Measurements from ENCODE around the gene RNF31. TPM values are rescaled to one million over a fixed set of nuclear protein-coding genes. Genes with fewer than 3 reads are reported as not detected.

The RNF31 gene
- total RNA-seq, 1 donor from 2014 or later, result 59.0 TPM

- H3K9me3 ChIP-seq (ENCODE audit: insufficient read depth, low read depth, low read length), result no peaks in the 10 kb centered on the region
- no peak overlapping the region for H3K9ac ChIP-seq (ENCODE audit: low read length)
- peaks cover 13% of the 10 kb centered on the region for H3K36me3 Mint-ChIP-seq (ENCODE audit: low read depth, unreplicated experiment)
- H3K4me2 ChIP-seq (ENCODE audit: low read length), result no peak overlapping the region
- DNase-seq (ENCODE audit: low read depth), result no peak
- peaks cover 9% of the 10 kb centered on the region for H3K79me2 ChIP-seq (ENCODE audit: insufficient read depth, low read length)
- peaks cover 45% of the 10 kb centered on the region for H4K20me1 ChIP-seq (ENCODE audit: insufficient read depth, low read length)
- no peak overlapping the region for H3K27ac ChIP-seq (ENCODE audit: low read depth, low read length)
- H3K4me1 Mint-ChIP-seq (ENCODE audit: low read depth, unreplicated experiment), result peaks cover 7% of the 10 kb centered on the region
- no peaks in the 10 kb centered on the region for H3K27me3 Mint-ChIP-seq (ENCODE audit: low read depth, unreplicated experiment)
- no peak for FAIRE-seq
- H3K4me3 Mint-ChIP-seq (ENCODE audit: unreplicated experiment), result no peak overlapping the region
- peaks cover 5% of the 10 kb centered on the region for H3K4me1 ChIP-seq (ENCODE audit: insufficient read depth, low read length)
- no peak overlapping the region for H3K4me3 ChIP-seq (ENCODE audit: insufficient read depth, low read depth, low read length)
- no peak overlapping the region for H3K27ac Mint-ChIP-seq (ENCODE audit: unreplicated experiment)
- TF ChIP-seq EZH2 (IDR thresholded peaks at IDR 0.05; ENCODE audit: insufficient read depth, low read length), result no peak
- no peak for TF ChIP-seq CTCF (IDR thresholded peaks at IDR 0.05; ENCODE audit: insufficient read depth, low read depth, low read length)
- H3K27me3 ChIP-seq (ENCODE audit: insufficient read depth, low read length), result no peaks in the 10 kb centered on the region
- peaks cover 30% of the 10 kb centered on the region for H3K36me3 ChIP-seq (ENCODE audit: insufficient read depth, low read length)
- H2AFZ ChIP-seq (ENCODE audit: low read depth, low read length), result no peak overlapping the region
- H3K9me3 Mint-ChIP-seq (ENCODE audit: unreplicated experiment), result no peaks in the 10 kb centered on the region
Measured at GRCh38 chr14:24181371-24182077, 34.2 kb downstream of the RNF31 start.

- peak overlapping the region; percentile 82 for H3K27ac Mint-ChIP-seq (ENCODE audit: unreplicated experiment)
- Histone ChIP-seq H3K4me3 (ENCODE audit: insufficient read depth, low read depth, low read length) (no peak overlapping the region), H2AFZ (ENCODE audit: low read depth, low read length) (no peak overlapping the region), H4K20me1 (ENCODE audit: insufficient read depth, low read length) (peaks cover 49% of the 10 kb centered on the region), H3K4me1 (ENCODE audit: insufficient read depth, low read length) (peaks cover 10% of the 10 kb centered on the region), H3K9ac (ENCODE audit: low read length) (no peak overlapping the region), H3K27ac (ENCODE audit: low read depth, low read length) (no peak overlapping the region), H3K4me2 (ENCODE audit: low read length) (no peak overlapping the region), H3K27me3 (ENCODE audit: insufficient read depth, low read length) (no peaks in the 10 kb centered on the region), H3K36me3 (ENCODE audit: insufficient read depth, low read length) (peaks cover 36% of the 10 kb centered on the region), H3K9me3 (ENCODE audit: insufficient read depth, low read depth, low read length) (no peaks in the 10 kb centered on the region), H3K79me2 (ENCODE audit: insufficient read depth, low read length) (peaks cover 16% of the 10 kb centered on the region)
- H3K4me1 Mint-ChIP-seq (ENCODE audit: low read depth, unreplicated experiment), result peaks cover 11% of the 10 kb centered on the region
- no peaks in the 10 kb centered on the region for H3K9me3 Mint-ChIP-seq (ENCODE audit: unreplicated experiment)
- H3K27me3 Mint-ChIP-seq (ENCODE audit: low read depth, unreplicated experiment), result no peaks in the 10 kb centered on the region
- no peak for FAIRE-seq
- no peak for TF ChIP-seq CTCF (IDR thresholded peaks at IDR 0.05; ENCODE audit: insufficient read depth, low read depth, low read length)
- no peak for TF ChIP-seq EZH2 (IDR thresholded peaks at IDR 0.05; ENCODE audit: insufficient read depth, low read length)
- peaks cover 13% of the 10 kb centered on the region for H3K36me3 Mint-ChIP-seq (ENCODE audit: low read depth, unreplicated experiment)
- no peak for DNase-seq (ENCODE audit: low read depth)
- peak overlapping the region; percentile 17 for H3K4me3 Mint-ChIP-seq (ENCODE audit: unreplicated experiment)
Measured at GRCh38 chr14:24182110-24182882, 35.0 kb downstream of the RNF31 start.
